ENCODE measurements around the gene PRKN. TPM values are rescaled to one million over a fixed set of nuclear protein-coding genes. Genes with fewer than 3 reads are reported as not detected.

Gene PRKN
- total RNA-seq, 1 experiment from 2014 or later = not detected

DNA sequence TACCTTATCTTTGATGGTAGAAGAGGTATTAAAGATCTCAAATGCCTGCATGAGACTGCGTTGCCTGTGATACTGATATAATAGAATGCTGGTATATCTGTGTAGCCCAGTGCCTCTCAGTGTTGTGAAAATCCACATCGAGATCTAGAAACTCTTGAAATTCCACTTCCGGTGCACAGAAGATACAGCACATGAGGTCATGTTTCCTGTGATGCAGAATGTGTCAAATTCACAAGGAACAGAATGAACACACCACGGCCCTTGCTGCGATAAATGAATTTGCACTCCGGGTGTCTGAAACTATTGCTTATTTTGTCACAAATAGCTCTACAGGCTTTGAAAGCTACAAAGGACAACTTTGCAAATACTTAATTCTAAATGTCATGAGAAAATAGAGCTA lies 765.8 kb downstream of the PRKN start:
- no peaks in the 10 kb centered on the region for H3F3A ChIP-seq (ENCODE audit: insufficient read depth, low read depth)
- TF ChIP-seq, protein P1, sequence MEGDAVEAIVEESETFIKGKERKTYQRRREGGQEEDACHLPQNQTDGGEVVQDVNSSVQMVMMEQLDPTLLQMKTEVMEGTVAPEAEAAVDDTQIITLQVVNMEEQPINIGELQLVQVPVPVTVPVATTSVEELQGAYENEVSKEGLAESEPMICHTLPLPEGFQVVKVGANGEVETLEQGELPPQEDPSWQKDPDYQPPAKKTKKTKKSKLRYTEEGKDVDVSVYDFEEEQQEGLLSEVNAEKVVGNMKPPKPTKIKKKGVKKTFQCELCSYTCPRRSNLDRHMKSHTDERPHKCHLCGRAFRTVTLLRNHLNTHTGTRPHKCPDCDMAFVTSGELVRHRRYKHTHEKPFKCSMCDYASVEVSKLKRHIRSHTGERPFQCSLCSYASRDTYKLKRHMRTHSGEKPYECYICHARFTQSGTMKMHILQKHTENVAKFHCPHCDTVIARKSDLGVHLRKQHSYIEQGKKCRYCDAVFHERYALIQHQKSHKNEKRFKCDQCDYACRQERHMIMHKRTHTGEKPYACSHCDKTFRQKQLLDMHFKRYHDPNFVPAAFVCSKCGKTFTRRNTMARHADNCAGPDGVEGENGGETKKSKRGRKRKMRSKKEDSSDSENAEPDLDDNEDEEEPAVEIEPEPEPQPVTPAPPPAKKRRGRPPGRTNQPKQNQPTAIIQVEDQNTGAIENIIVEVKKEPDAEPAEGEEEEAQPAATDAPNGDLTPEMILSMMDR (conservative IDR thresholded peaks at IDR 0.05) = no peak
- TF ChIP-seq EZH2 (IDR thresholded peaks at IDR 0.05; ENCODE audit: low read depth) = no peak
- H3K27ac ChIP-seq = no peak overlapping the region
- H3K4me1 ChIP-seq (replicated peaks; ENCODE audit: insufficient read depth) = no peaks in the 10 kb centered on the region
- intact Hi-C loops (cut with micrococcal nuclease; ENCODE audit: unreplicated experiment) = no loop called here
- H3K9me2 ChIP-seq (ENCODE audit: insufficient read depth) = no peaks in the 10 kb centered on the region
- no peak overlapping the region for H3K4me2 ChIP-seq
- H4K20me1 ChIP-seq (ENCODE audit: insufficient read depth) = no peaks in the 10 kb centered on the region
- no peaks in the 10 kb centered on the region for H3K9me3 ChIP-seq (ENCODE audit: insufficient read depth, low read depth)
- no peaks in the 10 kb centered on the region for H3K79me2 ChIP-seq (ENCODE audit: low read depth)
- POLR2A ChIA-PET (ENCODE audit: unreplicated experiment) = no interaction called here
- H3K27me3 ChIP-seq (ENCODE audit: insufficient read depth, low read depth) = peaks cover 43% of the 10 kb centered on the region
- CTCF ChIA-PET = no interaction called here
- no peak overlapping the region for H2AFZ ChIP-seq
- no peak overlapping the region for H3K4me3 ChIP-seq
- no TSS peak for BruUV-seq (replicated peaks)
- no peak for DNase-seq
- no peaks in the 10 kb centered on the region for H3K36me3 ChIP-seq (ENCODE audit: low read depth)

DNA sequence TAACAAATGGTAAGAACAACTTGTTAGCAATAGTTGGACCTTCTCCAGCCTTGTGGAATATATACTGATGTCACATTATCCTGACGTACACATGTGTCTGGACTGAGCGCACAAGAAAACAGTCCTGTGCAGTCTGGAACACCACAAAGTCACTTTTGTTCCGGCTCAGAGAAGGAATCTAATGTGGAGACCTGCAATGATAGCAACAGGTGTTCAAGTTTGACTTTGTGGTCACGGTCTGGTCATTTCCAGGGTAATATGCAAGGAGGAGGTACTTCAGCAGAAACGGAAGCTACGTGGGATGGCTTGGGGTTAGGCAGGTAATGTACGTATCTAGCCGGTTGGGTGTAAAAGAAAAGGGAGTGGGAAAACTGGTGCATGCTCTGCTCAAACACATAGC lies 766.5 kb downstream of the PRKN start:
- Histone ChIP-seq H2AFZ (no peak overlapping the region), H3K4me2 (no peak overlapping the region), H3K27ac (no peak overlapping the region), H3K79me2 (ENCODE audit: low read depth) (no peaks in the 10 kb centered on the region), H3K36me3 (ENCODE audit: low read depth) (no peaks in the 10 kb centered on the region), H3K4me1 (replicated peaks; ENCODE audit: insufficient read depth) (no peaks in the 10 kb centered on the region), H3F3A (ENCODE audit: insufficient read depth, low read depth) (no peaks in the 10 kb centered on the region), H3K9me3 (ENCODE audit: insufficient read depth, low read depth) (no peaks in the 10 kb centered on the region), H4K20me1 (ENCODE audit: insufficient read depth) (no peaks in the 10 kb centered on the region), H3K27me3 (ENCODE audit: insufficient read depth, low read depth) (peaks cover 43% of the 10 kb centered on the region), H3K4me3 (no peak overlapping the region), H3K9me2 (ENCODE audit: insufficient read depth) (no peaks in the 10 kb centered on the region)
- DNase-seq = no peak
- BruUV-seq (replicated peaks) = no TSS peak
- ChIA-PET POLR2A (ENCODE audit: unreplicated experiment) (no interaction called here), CTCF (no interaction called here)
- TF ChIP-seq, protein P1 (conservative IDR thresholded peaks at IDR 0.05) = no peak
- intact Hi-C loops (cut with micrococcal nuclease; ENCODE audit: unreplicated experiment) = no loop called here

DNA sequence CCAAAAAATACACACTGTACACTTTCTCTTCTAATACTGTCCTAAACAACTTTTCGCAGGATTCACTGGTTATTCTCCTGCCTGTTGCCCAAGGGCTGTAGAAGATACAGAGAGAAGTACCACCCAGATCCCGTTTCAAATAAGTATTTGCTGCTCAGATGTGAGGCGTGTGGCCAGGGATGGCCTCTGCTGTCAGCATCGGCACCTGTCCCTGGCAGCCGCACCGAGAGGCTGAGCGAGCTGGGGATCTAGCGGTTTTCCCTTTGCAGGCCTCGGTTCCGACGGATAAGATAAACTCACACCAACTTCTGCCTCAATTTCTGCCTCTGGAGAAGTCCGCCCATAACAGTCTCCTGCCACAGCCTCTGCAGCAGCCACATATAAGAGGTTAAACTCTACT lies 768.5 kb downstream of the PRKN start:
- intact Hi-C loops (cut with micrococcal nuclease; ENCODE audit: unreplicated experiment) = no loop called here
- H3K4me3 ChIP-seq = no peak overlapping the region
- CTCF ChIA-PET = no interaction called here
- H3F3A ChIP-seq (ENCODE audit: insufficient read depth, low read depth) = no peaks in the 10 kb centered on the region
- no peaks in the 10 kb centered on the region for H3K9me3 ChIP-seq (ENCODE audit: insufficient read depth, low read depth)
- peaks cover 35% of the 10 kb centered on the region for H3K27me3 ChIP-seq (ENCODE audit: insufficient read depth, low read depth)
- no peaks in the 10 kb centered on the region for H3K79me2 ChIP-seq (ENCODE audit: low read depth)
- BruUV-seq (replicated peaks) = no TSS peak
- no peaks in the 10 kb centered on the region for H3K4me1 ChIP-seq (replicated peaks; ENCODE audit: insufficient read depth)
- DNase-seq = no peak
- H2AFZ ChIP-seq = no peak overlapping the region
- no peaks in the 10 kb centered on the region for H3K9me2 ChIP-seq (ENCODE audit: insufficient read depth)
- H3K36me3 ChIP-seq (ENCODE audit: low read depth) = no peaks in the 10 kb centered on the region
- H4K20me1 ChIP-seq (ENCODE audit: insufficient read depth) = no peaks in the 10 kb centered on the region
- POLR2A ChIA-PET (ENCODE audit: unreplicated experiment) = no interaction called here
- TF ChIP-seq EZH2 (IDR thresholded peaks at IDR 0.05; ENCODE audit: low read depth) = no peak
- TF ChIP-seq, protein P1 (conservative IDR thresholded peaks at IDR 0.05) = no peak
- no peak overlapping the region for H3K27ac ChIP-seq
- no peak overlapping the region for H3K4me2 ChIP-seq
